Fibroblast of gingiva (primary cell): Measurements from ENCODE around the gene S1PR5.

ENCODE experiments used
- DNase-seq: peaks from one replicate; pipeline ENCODE4 v3.0.0-alpha.2; 2011; ENCODE audit warnings: low read depth

S1PR5 gene

GRCh38 chr19:10467104-10467706 is 50.0 kb downstream of the S1PR5 start:
- DNase-seq, result no peak

GRCh38 chr19:10464456-10464855 is 52.8 kb downstream of the S1PR5 start:
- DNase-seq, result no peak
